ENCODE data around the gene SHKBP1. TPM values are rescaled to one million over a fixed set of nuclear protein-coding genes. Genes with fewer than 3 reads are reported as not detected.

Gene SHKBP1
- total and polyA plus RNA-seq, 10 of the 15 experiments (the other 5 are each of a cell fraction or from before 2014, with no cell fraction given): 2.3 to 123 (median 67.0) TPM

DNA sequence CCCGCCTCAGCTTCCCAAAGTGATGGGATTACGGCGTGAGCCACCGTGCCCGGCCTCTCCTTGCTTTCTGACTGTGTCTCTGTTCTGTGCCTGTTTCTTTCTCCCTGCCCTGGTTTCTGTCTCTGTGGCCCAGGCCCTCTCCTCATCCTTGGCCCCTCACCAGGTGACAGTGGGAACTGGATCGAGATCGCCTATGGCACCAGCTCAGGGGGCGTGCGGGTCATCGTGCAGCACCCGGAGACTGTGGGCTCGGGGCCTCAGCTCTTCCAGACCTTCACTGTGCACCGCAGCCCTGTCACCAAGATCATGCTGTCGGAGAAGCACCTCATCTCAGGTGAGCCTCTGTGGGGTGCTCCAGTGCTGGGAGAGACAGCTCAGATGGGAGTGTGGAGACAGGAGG, 9.9 kb downstream of the SHKBP1 start:
- WGBS (ENCODE audit: insufficient coverage, insufficient replicate concordance, low lambda C conversion rate, missing lambda C conversion rate): 97% methylated on average over 13 of the region's 14 CpGs
- intact Hi-C loops (cut with micrococcal nuclease; ENCODE audit: unreplicated experiment) (no loop called here), in situ Hi-C loops (cut with MboI) (no loop called here)
- Histone ChIP-seq H2AFZ (ENCODE audit: control insufficient read depth, low read depth, low read length) (no peak overlapping the region), H3K9ac (ENCODE audit: control insufficient read depth, insufficient read depth, low read length) (no peak overlapping the region), H3K27me3 (replicated peaks in 1 of 2; ENCODE audit: control insufficient read depth in 2 of 2, insufficient read depth in 2 of 2, low read length in 1 of 2) (no peaks in the 10 kb centered on the region), H3K79me2 (ENCODE audit: control insufficient read depth, insufficient read depth, low read length) (no peaks in the 10 kb centered on the region), H3K4me1 (ENCODE audit: control insufficient read depth, insufficient read depth, low read length) (peaks cover 9% of the 10 kb centered on the region), H3K4me2 (ENCODE audit: control insufficient read depth, insufficient read depth) (no peak overlapping the region), H3K9me3 (replicated peaks; ENCODE audit: control insufficient read depth, insufficient read depth, low read length) (no peaks in the 10 kb centered on the region), H3K36me3 (ENCODE audit: control insufficient read depth in 2 of 2, insufficient read depth in 2 of 2, low read length in 1 of 2) (peaks cover 2 to 7% of the 10 kb centered on the region in 2 experiments), H3K27ac (ENCODE audit: control insufficient read depth, insufficient read depth) (no peak overlapping the region), H4K20me1 (ENCODE audit: control insufficient read depth, insufficient read depth) (no peaks in the 10 kb centered on the region), H3K4me3 (no peak overlapping the region)
- TF ChIP-seq MYB (IDR thresholded peaks at IDR 0.05; ENCODE audit: borderline replicate concordance, low read depth, low read length): no peak
- no peak for TF ChIP-seq SUPT20H (IDR thresholded peaks at IDR 0.05; ENCODE audit: borderline replicate concordance, control insufficient read depth, low read depth, low read length)
- no peak for TF ChIP-seq SREBF1 (IDR thresholded peaks at IDR 0.05; ENCODE audit: low read length)
- TF ChIP-seq ZNF687 (IDR thresholded peaks at IDR 0.05): no peak
- TF ChIP-seq NFYA (IDR thresholded peaks at IDR 0.05; ENCODE audit: borderline replicate concordance, low read depth, low read length): no peak
- TF ChIP-seq, protein P1, sequence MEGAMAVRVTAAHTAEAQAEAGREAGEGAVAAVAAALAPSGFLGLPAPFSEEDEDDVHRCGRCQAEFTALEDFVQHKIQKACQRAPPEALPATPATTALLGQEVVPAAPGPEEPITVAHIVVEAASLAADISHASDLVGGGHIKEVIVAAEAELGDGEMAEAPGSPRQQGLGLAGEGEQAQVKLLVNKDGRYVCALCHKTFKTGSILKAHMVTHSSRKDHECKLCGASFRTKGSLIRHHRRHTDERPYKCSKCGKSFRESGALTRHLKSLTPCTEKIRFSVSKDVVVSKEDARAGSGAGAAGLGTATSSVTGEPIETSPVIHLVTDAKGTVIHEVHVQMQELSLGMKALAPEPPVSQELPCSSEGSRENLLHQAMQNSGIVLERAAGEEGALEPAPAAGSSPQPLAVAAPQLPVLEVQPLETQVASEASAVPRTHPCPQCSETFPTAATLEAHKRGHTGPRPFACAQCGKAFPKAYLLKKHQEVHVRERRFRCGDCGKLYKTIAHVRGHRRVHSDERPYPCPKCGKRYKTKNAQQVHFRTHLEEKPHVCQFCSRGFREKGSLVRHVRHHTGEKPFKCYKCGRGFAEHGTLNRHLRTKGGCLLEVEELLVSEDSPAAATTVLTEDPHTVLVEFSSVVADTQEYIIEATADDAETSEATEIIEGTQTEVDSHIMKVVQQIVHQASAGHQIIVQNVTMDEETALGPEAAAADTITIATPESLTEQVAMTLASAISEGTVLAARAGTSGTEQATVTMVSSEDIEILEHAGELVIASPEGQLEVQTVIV (IDR thresholded peaks at IDR 0.05; ENCODE audit: borderline replicate concordance, partially characterized antibody): no peak
- no peak for TF ChIP-seq PAX8 (IDR thresholded peaks at IDR 0.05)
- no peak for TF ChIP-seq WRNIP1 (IDR thresholded peaks at IDR 0.05; ENCODE audit: borderline replicate concordance, low read depth, low read length)
- no peak for TF ChIP-seq SUZ12 (IDR thresholded peaks at IDR 0.05; ENCODE audit: unreplicated experiment)
- TF ChIP-seq, protein P2, sequence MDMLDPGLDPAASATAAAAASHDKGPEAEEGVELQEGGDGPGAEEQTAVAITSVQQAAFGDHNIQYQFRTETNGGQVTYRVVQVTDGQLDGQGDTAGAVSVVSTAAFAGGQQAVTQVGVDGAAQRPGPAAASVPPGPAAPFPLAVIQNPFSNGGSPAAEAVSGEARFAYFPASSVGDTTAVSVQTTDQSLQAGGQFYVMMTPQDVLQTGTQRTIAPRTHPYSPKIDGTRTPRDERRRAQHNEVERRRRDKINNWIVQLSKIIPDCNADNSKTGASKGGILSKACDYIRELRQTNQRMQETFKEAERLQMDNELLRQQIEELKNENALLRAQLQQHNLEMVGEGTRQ (IDR thresholded peaks at IDR 0.05; ENCODE audit: borderline replicate concordance, low read depth, low read length): no peak
- TF ChIP-seq BCL3 (IDR thresholded peaks at IDR 0.05; ENCODE audit: borderline replicate concordance, insufficient read depth, low read depth, low read length, poor library complexity, severe bottlenecking): no peak
- TF ChIP-seq FOXM1 (IDR thresholded peaks at IDR 0.05; ENCODE audit: low read depth, low read length): no peak
- TF ChIP-seq GATAD2B (conservative IDR thresholded peaks at IDR 0.05; ENCODE audit: low read depth): no peak
- DNase-seq (ENCODE audit: low read depth, low spot score): no peak
- ChIA-PET POLR2A (no interaction called here), SMC1A (ENCODE audit: uncharacterized antibody, unreplicated experiment) (no interaction called here), CTCF (no interaction called here), RAD21 (ENCODE audit: unreplicated experiment) (interaction anchor here (1.0 kb wide), 1 partner anchor 16 kb away, joined by 3 read pairs; no protein-coding TSS in a partner anchor)
- no peak for FAIRE-seq
- no TSS peak for BruUV-seq (replicated peaks)
- ATAC-seq: no peak
